HG02970 (cell line): ENCODE measurements around the gene ICAM5.
"Not testable (repeated sequence)": the region's sequence is repeated elsewhere in the genome, so short reads cannot be mapped to it uniquely, and the experiment has no call there.

Experiments used
- ATAC-seq: cut with Tn5 transposase; IDR thresholded peaks from one replicate; pipeline ENCODE4 v1.9.1; 2021; ENCODE audit warnings: mild to moderate bottlenecking, moderate library complexity, moderate number of reproducible peaks; ENCODE audit not compliant: unreplicated experiment, low FRiP score

Gene ICAM5

GRCh38 chr19:10336725-10337124, 47.0 kb downstream of the ICAM5 start:
- ATAC-seq, result not testable (repeated sequence)

DNA sequence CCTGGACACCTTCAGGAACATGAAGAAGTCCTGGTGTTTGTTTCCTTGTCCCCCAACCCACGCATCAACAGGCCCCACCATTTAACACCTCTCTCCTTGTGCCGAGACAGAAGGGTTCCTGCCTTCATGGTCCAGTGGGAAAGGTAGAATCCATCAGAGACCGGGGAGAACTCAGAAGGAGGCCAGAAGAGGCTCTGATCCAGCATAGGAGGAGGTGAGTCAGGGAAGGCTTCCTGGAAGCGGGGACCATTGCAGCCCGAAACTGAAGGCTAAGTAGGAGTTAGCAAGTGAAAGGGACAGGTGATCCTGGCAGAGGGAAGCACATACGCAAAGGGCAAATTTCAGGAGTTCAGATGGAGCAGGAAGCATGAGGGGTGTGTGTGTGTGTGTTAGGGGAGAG, 49.2 kb downstream of the ICAM5 start:
- no peak for ATAC-seq

GRCh38 chr19:10339380-10339960, 49.7 kb downstream of the ICAM5 start, which contains the start of gene ICAM3:
Gene ICAM3 (minus strand): TSS chr19:10339624. CDS start chr19:10339614, 10 bp downstream.
- no peak for ATAC-seq

GRCh38 chr19:10339977-10340376, 50.2 kb downstream of the ICAM5 start:
- no peak for ATAC-seq

GRCh38 chr19:10343495-10343894, 53.7 kb downstream of the ICAM5 start:
- ATAC-seq, result no peak

DNA sequence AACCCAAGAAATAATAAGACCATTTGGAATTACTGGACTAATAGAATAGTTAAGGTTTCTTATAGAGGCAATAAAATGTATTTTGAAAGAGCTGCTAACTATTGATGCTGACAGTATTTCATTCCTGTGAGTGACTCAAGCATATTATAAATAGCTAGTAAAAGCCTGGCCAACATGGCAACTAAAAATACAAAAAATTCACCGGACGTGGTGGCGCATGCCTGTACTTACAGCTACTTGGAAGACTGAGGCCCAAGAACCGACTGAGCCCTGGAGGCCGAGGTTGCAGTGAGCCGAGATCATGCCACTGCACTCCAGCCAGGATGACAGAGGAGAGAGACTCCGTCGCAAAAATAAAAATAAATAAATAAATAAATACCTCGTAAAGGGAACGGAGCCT, 55.0 kb downstream of the ICAM5 start:
- ATAC-seq, result no peak
